Stimulated activated CD8-positive, alpha-beta memory T cell treated with anti-CD3 and anti-CD28 coated beads, Interleukin-4, amount 100 ng/mL, for 4 hours (primary cell): ENCODE measurements around the gene SYNDIG1.
"Not testable (repeated sequence)": the region's sequence is repeated elsewhere in the genome, so short reads cannot be mapped to it uniquely, and the experiment has no call there.

Experiments used
- DNase-seq, 2 donors: peaks; one replicate each; pipeline ENCODE4 v3.0.0-alpha.2; 2020; ENCODE audit warnings: low read depth in 2 of 2, low spot score in 1 of 2

SYNDIG1 gene

DNA sequence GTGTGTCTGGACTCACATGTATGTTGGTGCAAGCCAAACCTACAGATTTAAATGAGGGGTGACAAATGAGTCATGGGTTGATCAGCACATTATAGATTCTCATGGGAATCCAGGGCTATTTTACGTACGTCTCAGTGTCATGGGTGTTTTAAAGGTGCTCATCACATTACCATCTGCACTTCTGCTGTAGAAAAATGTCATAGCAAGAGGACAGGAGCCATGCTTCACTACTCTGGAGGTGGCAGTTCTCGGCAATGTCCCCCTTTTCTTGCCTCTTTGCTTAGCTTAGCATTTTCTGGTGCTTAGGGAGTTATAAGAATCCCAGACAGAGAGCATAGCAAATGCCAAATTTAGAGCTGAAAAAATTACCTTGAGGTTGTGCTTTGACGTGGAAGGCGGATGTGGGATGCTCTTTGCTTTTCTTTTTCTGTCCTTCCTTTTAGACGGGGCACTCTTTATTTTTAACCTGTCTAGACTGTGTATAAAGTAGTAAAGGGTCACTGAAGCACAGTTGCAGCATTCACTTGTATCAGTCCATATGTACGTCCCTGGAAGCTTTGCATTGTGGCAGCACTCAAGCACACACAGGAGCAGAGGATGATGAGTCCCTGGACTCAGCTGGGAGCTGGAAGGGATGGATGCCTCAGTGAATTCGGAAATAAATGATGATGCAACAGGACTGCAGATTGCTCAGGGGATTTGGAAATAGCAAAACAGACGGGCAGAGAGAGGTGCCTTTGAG is 139.7 kb downstream of the SYNDIG1 start:
- DNase-seq: no peak

DNA sequence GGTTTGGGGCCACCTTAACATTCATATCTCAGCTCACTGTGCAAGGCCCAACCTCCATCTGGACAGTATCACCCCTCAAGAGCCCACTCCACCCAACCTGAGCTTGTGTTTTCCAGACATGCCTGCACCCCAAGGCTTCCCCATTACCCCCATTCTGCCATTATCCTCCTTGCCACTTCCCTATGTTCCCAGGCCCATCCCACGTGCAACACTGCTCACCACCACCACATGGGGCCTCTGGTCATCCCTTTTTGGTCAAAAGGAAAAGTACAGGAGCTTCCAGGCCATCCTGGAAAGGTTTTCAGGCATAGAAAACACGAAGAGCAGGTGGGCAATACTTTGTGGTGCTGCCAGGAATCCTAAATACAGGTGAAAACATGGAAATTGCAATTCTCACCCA is 140.3 kb downstream of the SYNDIG1 start:
- no peak for DNase-seq

DNA sequence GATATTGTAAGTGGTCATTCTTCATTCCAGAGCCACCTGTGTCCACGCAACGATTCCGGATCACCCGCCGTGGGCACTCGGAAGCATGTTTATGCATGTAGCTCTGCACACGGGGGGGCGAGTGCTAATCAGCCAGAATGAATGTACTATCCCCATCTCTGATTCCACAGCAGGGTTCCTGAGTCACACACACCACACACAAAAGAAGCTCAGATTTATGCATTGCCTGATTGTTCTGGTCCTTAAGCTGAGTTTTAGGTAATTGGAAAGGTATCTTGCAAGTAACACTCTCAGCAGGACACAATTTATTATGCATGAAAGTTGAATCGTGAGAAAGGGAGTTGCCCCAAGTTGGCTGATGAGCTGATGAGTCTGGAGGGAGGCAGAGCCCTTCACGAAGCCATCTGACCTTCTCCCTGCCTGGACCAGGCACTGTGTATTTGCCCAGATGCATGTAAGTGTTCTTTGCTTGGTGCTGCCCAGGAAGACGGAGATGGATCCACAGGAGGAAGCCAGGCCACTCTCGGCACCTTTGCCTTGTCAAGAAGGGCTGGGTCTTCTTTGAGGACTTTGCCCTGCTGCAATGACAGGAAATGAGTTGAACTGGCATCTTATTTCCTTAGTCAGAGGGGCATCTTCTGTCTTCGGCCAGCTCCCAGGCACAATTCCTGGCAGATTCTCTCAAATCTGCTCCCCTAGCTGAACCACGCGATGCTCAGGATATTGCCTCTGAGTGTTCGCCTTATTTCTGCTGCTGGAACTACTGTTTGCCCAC is 141.1 kb downstream of the SYNDIG1 start:
- no peak for DNase-seq

DNA sequence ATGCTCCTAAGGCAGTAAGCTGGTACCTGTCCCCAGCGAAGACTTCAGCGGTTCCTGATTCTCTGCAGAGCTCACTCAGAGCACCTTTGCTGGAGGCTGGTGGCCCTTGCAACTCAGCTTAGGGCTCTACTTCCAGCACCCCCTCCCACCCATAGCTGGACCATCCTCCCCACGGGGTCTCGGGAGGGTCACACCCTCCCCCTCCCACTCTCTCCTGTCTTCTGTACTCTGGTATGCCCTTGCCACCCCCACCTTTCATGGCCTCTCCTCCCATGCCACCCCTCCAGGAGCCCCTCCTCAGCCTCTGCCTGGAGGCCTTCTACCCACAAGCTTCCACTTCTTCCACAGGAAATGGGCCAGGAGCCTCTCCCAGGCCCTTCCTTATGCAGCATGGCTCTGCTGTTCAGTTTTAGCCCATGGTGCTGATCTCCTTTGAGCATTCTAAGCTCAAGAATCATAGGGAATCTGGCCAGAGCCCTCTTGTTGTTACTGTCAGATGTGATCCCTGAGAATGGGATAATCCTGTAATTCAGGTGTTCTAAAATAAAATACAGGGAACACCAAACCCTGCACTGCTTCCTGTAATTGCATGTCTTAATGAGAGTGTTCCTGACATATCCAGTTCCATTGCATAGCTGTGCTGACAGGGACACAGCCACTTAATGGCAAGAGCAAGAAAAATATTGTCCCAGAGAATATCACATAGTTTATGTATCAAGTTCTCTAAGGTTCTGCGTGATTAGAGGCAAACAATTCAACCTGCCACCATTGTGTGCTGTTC is 142.1 kb downstream of the SYNDIG1 start:
- no peak for DNase-seq

DNA sequence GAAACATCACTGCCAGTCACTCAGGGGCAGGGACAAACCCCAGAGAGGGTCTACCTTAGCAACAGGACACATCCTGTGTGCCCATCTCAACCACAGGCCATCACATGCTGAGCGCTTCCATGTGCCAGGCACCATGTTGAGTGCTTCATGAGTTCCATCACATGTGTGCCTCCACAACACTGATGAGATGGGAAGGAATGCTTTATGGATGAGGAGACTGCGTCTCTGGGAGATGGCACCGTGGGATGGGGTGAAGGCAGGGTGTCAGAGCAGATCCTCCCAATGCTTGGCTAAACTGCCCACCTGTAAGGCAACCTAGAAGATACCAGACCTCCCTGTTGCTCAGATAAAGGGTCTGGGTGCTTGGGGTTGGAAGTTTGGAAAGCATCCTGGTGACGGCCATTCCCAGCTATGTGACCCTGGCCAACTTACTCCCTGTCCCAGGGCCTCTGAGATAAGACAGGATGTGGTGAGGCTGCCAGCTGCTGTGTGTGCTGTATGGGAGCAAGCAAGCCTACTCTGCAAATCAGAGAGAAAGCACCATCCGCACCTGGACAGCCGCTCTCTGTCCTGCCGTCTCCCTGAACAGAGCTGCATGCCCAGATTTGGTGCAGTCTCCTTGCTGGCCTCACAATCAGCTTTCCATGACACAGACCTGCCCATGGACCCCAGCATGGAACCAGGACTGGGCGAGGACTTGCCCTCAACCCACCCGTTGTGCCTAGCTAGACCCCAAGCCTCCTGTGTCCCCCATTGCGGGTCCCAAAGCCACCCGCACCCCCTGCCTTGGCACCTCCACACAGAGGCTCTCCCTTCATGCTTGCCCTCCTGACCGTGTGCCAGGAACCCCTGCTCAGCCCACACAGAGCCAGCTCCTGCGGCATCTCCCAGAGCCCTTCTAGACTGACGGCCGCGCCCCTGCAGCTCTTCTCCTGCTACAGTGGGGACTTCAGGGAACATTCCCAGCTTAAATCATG is 143.7 kb downstream of the SYNDIG1 start:
- DNase-seq: no peak

DNA sequence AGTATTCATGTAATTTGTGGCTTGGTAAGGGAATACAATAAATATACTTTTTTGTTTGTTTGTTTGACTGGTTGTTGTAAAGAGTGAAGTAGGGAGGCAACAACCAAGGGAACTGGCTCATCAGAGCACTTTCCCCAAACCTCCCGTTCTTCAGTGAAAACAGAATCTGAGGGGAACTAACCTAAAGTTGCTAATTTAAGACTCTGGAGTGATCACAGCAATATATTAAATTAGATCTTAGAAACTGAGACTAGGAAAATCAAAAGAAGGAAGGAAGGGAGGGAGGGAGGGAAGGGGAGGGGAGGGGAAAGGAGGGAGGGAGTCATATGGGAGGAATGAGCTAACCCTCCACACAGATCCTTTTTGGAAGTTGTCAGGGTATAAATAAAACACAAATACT is 144.9 kb downstream of the SYNDIG1 start:
- no peak for DNase-seq

DNA sequence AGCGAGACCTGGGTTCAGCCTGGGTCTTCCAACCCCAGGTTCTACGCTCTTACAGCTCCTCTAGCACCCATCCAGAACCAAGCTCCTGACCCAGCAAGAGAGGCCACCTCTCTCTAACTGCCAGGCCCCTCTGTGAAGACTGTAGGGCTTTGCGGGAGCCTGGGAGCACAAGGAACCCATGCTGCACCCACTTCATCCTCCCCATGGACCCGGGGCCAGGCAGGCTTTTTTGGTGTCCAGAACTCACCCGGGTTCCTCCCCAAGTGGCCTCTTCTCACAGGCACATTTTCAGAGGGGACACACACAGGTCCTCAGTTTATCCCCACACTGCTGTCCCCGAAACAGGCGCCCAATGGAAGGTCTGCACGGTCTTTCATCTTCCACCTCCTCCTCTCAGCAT is 145.9 kb downstream of the SYNDIG1 start:
- DNase-seq: no peak

DNA sequence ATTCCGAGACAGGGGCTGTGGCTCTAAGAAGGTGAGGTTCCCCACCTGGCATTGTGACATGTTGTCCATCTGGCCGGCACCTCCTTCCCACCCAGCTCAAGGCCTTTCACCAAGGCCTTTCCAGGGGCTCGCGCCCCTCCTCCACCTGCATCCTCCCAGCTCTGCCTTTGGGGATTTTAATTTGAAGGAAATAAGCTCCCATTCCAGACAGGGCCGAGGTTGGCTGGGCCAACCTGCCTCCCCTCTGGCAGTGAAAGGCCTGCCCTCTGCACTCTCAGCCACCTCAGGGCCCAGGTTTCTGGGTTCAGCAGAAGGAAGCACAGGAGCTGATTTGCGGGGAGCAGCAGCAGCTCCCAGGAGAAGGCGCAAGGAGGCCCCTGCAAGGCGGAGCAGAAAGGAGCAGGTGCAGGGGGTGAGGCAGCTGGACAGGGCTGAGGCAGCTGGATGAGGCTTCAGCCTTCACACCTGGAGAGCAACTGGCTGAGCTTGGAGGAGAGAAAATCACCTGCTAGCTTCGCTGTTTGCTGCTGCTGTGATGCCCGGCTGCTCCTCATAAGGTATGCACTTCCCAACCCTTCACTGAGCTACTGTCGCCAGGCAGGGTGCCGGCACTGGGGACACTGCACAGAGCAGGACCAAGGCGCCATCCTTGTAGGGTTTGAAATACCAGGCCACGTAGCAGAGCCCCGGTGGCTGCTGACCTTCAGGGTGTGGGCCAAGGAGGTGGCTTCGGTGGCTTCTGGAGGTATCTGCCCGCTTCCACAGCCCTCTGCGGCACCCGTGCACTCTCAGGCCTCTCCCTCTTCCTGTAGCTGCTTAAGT is 147.0 kb downstream of the SYNDIG1 start:
- no peak for DNase-seq

DNA sequence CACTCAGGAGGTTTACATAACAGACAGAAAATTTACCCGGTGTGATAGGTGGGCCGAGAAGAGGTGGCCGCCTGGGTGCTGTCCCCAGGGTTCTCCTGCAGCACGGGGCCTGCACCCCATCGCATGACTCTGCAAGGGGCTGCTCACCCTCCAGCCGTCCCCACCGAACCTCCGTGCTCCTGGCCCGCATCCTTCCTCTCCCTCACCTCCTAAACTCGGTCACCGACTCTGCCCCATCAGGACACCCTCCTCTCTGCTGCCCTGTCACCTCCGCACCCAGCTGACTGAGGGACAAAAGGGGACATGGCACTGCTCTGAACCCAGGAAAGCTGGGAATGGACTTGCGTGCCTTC is 147.6 kb downstream of the SYNDIG1 start:
- DNase-seq: no peak

DNA sequence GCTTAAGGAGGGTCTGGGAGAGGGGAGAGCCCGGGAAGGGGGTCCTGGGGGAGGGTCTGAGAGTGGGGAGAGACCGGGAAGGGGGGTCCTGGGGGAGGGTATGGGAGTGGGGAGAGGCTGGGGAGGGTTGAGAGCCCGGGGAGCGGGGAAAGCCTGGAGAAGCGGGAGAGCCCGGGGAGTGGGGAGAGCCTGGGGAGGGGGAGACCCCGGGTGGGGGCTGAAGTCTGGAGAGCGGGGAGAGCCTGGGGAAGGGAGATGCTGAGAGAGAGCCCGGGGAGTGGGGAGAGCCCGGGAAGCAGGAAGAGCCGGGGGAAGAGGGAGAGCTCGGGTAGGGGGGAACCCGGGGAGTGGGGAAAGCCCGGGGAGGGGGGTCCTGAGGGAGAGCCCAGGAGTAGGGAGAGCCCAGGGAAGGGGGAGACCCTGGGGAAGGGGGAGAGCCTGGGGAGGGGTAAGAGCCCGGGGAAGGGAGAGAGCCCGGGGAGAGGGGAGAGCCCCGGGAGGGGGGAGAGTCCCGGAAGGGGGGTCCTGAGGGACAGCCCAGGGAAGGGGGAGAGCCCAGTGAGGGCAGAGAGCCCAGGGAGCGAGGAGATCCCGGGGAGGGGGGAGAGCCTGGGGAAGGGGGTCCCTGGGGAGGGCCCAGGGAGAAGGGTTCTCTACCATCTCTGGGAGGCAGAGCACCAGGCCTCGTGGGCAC is 148.5 kb downstream of the SYNDIG1 start:
- no peak for DNase-seq

DNA sequence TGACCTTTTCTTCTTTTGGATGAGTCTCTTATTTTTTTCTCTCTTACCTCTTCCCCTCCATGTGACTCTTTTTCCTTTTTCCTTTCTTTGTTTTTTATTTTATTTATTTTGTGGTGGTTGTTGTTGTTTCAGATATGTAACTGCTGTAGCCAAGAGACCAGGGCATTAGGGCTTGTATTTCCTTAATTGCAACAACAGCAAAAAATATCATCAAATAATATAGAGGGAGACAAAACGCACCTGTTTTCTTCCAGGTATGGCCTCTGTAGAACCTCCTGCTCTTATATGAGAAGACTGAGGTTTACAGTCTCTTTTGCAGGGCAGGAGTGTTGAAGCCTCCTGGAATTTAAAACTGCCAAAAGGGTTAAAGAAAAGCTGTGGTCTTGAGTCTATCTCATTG is 149.3 kb downstream of the SYNDIG1 start:
- DNase-seq: no peak

DNA sequence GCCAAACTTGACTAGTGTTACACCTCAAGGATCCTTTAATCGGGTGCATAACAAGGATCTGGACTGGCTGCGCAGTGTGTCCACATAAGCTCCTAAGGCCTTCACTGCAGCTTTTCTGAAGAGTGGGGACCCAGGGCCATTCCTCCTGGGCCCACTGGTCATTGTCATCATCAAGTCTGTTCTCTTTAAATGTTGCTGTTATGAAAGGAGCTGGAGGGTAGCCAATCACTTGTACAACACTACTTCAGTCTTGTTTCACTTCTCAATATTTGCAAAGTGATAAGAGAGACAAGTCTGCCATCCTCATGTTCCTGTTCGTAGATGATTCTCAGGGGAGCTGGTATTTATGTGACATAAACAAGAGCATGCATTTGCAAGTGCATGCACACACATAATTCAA is 149.8 kb downstream of the SYNDIG1 start:
- DNase-seq: no peak

DNA sequence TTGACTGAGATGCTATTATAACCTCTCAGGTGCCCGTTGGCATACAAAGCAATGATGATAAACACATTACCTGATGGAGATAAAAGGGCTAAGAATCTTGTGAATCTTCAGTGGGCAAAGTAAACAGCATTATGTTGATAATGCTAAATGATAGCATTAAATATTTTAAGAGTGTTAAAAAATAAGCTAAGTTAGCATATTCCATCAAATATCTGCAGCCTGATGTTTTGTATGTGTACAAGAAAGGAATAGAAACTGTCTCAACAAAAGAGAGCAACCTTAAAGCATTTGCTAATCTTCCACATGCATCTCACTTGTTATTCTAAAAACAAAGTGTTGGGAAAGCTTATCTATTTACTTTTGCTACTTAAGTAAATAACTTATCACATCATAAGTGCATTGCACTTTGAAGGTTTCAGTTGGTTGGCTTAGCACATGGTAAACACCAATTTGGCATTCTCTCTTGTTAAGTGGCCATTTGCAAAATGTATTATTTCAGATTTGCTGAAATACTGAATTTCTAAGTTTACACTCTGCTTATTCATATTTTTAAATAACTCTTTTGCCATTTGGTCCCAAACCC is 151.6 kb downstream of the SYNDIG1 start:
- DNase-seq: no peak

DNA sequence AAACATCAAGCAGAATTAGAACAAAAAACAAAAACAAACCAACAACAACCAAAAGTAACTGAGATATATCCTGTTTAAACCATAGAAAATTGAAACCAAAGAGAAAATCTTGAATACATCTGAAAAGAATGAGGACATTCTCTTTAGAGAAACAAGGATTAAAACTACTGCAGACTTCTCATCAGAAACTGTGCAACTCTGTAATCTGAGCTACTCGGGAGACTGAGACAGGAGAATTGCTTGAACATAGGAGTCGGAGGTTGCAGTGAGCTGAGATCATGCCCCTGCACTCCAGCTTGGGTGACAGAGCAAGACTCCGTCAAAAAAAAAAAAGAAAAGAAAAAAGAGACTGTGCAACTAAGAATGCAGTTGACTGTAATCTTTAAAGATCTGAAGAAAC is 153.4 kb downstream of the SYNDIG1 start:
- DNase-seq: no peak

DNA sequence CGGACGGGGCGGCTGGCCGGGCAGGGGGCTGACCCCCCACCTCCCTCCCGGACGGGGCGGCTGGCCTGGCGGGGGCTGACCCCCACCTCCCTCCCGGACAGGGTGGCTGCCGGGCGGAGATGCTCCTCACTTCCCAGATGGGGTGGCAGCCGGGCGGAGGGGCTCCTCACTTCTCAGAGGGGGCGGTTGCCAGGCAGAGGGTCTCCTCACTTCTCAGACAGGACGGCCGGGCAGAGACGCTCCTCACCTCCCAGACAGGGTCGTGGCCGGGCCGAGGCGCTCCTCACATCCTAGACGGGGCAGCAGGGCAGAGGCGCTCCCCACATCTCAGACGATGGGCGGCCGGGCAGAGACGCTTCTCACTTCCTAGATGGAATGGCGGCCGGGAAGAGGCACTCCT is 156.7 kb downstream of the SYNDIG1 start:
- not testable (repeated sequence) for DNase-seq

DNA sequence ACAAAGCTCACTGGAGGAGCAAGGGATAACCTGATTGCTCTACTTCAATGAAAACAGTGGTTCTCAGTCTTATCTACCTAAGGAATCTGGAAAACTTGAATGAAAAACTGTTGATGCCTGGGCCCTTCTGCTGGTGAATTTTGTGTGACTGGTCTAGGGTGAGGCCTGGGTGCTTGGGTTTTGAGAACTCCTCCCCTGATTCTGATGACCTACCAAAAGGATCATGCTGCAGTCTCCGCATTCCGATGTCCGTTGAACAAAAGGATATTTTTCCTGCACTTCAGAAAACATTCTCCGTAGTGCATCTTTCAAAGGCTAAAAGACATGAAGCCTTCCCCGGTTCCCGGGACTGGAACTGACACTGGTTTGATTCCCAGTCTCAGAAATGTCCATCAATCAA is 157.9 kb downstream of the SYNDIG1 start:
- no peak for DNase-seq

DNA sequence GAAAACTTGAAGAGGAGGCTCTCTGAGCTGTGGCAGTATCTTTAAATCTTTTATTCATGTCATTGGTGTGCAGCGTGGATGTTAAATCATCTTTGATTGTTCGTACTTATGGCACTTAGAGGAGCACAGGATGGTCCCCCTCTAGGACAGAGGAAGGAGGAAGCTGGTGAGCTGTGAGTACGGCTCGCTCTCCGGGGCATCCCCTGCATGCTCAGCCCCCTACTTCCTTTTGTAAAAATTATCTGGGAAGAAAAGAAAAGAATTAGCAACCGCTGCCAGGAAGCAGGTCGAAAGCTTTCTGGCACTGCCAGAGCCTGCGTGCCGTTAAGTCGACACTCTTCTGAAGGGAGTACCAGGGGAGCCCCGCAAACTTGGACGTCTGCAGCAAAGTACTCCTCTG is 158.5 kb downstream of the SYNDIG1 start:
- no peak for DNase-seq

DNA sequence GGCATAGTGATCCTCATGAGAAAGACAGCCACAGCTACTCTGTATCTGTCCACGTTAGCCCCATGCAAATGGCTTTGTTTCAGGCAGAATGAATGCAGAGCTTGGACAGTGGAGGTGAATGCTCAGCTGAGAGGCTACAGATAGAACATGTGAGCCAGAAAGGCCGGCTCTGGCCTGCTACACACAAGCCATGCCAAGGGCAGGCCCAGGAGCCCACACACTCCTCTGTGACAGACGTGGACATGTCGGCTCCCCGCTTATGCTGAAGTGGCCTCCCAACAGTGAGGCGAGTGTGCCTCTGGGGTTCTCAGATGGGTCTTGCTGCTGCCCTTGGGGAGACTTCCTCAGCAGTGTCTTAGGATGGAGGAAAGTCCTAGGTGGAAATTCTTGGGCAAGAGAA is 159.6 kb downstream of the SYNDIG1 start:
- DNase-seq: no peak

DNA sequence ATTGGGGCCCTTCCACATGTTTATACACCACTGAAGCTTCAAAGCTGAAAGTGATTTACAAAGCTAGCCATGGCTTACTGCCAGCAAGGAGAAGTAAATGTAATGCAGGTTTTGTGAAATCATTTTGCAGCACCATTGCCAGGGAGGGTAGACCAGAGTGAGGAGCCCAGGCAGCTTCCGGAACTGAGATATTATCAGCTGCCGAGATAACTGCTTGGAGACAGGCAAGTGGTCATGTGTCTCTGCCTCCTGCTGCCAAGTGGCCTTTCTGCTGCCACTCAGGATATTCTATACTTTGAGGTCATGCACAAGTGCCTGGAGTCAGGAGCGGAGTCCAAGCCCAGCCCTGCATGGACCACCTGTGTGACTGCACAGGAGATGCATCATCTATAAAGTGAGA is 160.2 kb downstream of the SYNDIG1 start:
- DNase-seq: no peak
